Stimulated activated CD8-positive, alpha-beta memory T cell treated with anti-CD3 and anti-CD28 coated beads, Interleukin-15, amount 100 ng/mL, for 48 hours (primary cell): ENCODE results near the gene RCOR1.

Experiments used
- DNase-seq, 2 donors: peaks; one replicate each; pipeline ENCODE4 v3.0.0-alpha.2; 2020; ENCODE audit warnings: low read depth in 2 of 2

RCOR1 gene

DNA sequence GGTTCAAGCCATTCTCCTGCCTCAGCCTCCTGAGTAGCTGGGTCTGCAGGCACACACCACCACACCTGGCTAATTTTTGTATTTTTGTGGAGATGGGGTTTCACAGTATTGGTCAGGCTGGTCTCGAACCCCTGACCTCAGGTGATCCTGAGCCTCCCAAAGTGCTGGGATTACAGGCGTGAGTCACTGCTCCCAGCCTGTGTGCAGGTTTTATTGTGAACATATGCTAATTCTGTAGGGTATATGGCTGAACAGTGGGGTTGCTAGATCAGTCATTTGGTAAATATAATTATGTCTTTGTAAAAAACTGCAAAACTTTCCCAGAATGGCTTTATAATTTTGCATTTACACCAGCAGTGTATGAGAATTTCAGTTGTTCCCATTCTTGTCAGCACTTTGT lies 85.9 kb downstream of the RCOR1 start:
- DNase-seq, result no peak

DNA sequence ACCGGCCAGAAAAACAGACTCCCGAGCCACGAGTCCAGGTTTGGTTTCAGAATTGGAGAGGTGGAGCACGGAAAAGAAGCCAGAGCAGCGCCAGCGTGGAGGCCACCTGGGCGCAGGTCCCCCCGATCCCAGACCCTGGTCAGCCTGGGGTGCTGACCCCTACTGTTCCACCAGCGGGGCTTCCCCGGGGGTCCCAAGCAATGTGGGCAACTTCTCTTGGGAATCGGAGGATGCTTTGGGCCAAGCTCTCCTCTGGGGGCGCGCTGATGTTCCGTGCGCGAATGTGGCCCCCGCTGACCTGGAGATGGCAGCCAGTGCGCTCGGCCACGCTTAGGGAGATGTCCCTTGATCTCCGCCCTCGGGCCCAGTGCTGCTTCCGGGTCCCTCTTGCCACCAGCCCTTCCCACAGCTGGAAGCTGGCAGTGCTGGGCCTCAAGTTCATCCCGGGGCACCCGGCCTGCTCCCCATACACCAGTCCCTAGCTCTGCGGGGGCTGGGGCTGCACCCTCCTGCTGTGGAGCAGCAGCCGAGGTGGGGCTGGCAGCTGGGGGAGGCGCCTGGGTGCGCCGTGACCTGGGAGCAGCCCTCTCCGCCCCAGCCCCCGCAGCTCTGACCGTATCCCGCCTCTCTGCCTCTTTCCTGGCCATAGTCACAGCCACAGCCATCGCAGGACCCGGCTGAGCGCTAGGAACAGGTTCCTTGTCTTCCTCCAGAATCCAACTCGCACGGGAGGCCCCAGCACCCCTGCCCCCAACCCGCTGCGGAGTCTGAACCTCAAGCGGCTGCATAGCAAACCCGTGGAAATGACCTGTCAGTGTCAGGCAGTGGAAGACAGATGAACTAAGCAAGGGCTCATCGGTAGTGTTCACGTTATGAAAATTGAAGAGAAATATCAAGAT lies 91.2 kb downstream of the RCOR1 start:
- DNase-seq, result no peak

DNA sequence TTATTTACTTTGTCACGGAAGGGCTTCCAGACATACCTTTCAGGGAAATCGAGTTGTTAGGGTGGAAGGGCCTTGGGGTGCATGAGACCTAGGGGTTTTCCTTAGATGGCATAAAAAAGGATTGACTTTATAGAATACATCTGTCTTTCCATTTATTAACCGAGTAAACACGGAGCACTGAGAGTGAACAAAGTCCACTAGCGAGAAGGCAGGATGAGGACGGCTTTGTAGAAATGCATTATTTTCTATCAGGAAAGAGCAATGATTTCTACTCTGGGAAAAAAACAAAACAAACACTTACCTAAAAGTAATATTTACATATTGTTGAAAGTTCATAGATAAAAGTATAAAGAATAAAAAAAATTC lies 91.8 kb downstream of the RCOR1 start:
- DNase-seq, result no peak

DNA sequence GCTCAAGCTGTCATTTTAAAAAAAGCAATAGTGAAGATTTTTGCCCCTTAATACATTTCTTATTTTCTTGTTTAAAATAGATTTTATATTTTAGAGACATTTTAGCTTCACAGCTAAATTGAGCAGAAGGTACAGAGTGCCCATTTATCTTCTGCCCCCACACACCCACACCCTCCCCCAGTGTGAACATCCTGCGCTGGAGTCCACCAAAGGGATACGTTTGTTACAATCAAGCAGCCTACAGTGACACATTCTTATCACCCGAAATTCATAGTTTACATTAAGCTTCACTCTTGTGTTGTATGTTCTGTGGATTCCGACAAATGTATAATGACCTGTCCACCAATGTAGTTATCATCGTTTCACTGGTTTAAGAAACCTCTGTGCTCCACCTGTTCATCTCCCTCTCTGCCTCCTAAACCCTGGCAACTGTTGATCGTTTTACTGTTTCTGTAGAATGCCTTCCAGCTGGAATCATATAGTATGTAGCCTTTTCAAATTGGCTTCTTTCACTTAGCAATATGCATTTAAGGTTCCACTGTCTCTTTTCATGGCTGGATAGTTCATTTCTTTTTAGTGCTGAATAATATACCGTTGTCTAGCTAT lies 93.8 kb downstream of the RCOR1 start:
- DNase-seq, result no peak

DNA sequence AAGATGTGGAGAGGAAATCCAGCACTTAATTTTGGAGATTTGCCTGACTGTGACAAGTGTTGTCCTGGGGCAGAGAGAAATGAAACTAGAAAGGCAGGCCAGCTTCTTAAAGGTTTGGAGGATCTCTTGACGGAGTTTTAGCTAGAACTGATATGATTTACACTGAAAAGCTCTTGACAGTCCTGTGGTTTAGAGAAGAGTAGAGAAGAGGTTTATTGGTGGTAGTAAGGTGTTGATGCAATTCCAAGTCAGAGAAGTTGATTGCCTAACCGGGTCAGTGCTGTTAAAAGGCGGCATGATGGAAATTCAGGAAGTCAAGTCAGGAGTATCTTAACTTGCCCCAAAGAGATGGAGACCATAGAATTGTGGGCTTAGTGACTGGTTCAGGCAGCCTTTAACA lies 95.8 kb downstream of the RCOR1 start:
- no peak for DNase-seq

DNA sequence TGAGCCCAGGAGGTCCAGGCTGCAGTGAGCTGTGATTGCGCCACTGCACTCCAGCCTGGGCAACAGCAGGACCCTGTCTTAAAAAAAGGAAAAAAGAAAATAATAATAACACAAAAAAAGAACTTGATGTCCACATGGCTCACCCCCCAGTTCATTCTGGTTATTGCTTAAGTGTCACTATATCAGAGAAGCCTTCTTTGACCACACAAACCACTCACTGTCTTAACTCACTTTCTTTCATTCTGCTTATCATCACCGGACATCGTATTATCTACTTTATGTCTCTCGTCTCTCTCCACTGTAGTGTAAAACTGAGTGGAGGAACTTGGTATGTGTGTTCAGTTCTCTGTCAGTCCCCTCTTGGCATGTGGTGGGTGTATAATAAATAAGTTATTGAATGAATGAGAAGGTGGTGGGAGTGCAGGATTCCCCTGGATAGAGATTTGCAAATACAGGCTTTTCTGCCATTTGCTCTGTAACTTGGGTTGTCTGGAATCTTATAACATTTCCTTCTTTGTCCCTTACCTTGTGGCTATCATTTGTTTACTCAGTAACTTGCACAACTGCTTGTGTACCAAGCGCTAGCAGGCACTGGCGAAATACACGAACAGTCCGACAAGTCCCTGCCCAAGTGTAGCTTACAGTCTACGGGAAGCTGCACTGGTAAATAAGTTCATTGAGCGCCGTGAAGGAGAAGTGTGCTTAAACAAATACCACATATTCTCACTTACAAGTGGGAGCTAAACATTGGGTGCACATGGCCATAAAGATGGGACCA lies 98.2 kb downstream of the RCOR1 start:
- no peak for DNase-seq

DNA sequence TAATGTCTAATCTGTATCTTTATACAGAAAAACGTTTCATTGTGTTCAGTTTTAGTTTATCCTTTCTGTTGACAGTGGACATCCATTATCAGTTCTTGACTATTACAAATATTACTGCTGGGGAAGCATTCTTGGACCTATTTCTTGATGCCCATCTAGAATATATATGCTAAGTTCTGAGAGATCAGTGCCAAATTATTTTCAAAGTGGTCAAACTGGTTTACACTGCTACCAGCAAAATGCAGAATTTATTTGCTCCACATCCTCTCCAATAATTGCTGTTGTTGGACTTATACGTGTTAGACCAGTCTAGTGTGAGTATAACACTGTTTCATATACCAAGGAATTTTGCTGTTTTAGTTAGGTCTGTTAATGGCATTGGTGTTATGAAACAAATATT lies 99.3 kb downstream of the RCOR1 start:
- no peak for DNase-seq

DNA sequence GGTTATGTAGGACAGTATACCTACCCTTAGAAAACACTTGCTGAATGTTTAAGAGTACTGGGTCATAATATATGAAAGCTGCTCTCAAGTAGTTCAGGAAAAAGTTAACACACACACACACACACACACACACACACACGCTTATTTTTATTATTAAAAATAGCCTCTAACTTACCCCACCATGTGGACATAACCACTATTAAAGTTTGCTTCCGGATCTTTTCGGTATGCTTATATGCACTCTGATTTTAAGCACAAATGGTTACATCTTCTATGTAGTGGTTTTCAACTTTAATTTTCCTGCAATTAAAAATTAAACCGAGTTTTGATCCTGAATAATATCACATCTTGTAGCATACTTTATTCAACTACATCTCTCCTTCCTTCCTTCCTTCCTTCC lies 99.9 kb downstream of the RCOR1 start:
- DNase-seq, result no peak

DNA sequence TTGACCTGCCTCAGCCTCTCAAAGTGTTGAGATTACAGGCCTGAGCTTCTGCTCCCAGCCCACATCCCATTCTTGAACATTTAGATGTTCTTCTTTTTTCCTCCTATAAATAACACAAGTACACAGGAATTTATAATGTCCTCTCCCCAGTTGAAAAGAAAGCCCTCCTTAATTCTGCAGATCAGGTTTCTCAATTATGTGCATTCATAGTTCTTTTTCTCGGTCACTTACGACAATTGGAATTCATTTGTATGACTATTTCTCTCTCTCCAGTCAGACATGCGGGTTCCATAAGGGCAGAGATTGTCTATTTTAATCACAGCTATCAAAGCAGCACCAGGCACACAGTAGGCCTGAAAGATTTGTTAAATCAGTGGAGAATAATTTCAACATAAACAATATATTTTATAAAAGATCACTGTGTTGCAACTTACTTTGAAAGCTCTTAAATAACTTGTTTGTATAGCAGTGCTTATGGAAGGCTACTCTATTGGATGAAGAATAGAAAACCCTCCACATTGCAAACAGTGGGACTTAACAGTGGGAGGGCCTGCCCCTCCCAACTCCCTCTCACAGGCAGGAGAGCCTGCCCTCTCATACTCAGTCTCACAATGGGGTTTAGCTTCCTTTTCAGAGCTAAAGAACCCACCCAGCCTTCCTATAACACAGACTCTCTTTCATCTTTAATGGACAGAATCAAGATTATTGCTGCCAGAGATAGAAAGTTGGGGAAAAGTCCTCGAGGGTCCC lies 100.7 kb downstream of the RCOR1 start:
- no peak for DNase-seq

DNA sequence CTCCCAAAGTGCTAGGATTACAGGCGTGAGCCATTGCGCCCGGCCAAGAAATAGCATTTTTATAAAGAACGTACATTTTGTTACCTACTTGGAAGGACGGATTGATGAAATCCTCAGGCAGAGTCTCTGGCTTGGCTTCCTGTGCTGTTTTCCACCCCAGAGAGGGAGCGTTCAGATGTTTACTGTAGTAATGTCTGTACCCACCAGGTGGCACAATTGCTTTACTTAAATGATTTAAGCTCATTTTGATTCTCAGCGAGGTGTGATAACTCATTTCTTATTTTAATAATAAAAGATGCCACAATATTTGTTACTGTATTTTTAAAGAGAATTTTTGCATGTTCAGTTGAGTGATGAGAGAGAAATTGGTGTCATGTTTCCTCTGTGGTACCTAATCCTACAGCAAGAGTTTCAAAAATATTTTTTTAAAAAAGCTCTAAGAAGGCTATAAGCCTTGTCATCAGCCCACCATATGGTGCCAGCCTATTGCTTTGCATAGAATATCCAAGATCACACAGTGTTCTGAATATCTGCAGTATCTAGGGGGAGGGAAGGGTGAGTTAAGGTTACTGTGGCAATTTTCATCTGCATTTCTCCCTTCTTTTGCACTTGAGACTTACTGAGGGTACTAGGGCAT lies 102.2 kb downstream of the RCOR1 start:
- DNase-seq, result peak in 1 of 2 donors; percentile 16

DNA sequence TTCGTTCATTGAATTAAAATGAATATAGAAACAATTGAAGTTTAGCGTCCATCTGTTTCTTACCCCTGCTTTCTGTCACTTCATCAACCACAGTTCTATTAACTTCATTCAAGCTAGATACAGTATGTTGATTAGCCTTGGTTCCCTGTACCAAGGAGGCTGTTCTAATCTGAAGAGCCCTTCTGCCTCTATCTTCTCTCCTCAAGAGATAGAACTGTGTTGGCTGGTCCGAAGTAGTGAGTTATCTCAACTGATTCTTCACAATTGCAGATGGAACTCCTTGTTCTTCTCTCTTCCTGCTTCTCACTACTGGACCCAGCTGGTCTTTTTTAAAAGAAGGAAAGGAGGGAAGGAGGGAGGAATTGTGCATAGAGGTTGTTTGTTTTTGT lies 102.7 kb downstream of the RCOR1 start:
- no peak for DNase-seq

DNA sequence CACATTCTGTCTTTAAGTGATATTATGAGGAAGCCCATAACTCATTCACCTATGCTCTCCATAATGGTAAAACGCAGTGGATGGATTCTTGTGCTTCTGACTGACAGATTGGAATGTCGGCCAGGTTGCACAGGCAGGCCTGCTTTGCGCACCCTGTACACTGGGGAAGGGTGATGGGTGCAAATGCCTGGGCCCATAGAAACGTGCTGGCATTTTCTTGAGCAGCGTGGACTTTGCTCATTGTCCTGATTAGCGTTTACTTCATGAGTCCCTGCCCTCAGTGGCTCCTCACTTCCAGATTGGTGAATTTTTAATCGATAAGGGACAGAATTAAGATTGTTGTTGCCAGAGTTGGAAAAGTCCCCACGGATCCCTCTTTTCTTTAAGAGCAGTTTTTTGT lies 103.9 kb downstream of the RCOR1 start:
- no peak for DNase-seq

DNA sequence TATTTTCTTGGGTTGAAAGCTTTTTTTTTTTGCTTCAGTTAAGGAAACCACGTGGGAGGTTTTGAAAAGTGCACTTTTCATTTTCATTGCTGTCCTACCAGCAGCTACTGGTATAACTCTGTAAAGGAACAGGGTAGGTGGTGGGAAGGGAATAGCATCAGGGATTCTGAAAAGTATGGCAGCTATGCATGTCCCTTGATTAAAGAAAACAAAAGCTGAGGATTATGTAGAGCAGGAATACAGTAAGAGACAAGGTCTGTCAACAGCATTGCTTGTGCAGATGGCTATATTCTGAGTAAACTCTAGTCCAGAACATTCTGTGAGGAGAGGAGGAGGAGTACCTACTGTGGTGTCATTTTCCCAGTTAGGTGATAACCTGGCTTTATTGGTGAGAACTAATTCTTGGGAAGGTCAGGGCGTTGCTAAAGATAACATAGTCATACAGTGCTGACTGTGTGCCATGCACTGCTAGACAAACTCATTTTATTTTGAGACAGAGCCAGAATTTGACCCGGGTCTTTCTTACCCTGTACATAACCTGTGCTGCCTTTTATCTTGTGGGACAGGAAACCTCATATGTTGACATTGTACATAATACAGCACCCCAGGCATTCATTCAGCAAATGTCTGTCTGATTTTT lies 104.5 kb downstream of the RCOR1 start:
- DNase-seq, result no peak

DNA sequence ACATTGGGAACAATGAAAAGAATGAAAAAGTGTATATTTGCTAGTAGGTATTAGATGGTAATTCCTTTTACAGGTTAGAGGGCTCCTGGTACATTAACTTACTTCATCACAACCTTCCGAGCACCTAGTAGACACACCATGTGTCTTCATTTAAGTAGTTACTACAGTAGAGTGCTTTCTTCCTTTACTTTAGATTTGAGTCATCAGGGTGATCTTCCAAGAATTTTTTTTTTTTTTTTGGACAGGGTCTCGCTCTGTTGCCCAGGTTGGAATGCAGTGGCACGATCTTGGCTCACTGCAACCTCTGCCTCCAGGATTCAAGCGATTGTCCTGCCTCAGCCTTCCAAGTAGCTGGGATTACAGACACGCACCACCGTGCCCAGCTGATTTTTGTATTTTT lies 105.1 kb downstream of the RCOR1 start:
- no peak for DNase-seq

DNA sequence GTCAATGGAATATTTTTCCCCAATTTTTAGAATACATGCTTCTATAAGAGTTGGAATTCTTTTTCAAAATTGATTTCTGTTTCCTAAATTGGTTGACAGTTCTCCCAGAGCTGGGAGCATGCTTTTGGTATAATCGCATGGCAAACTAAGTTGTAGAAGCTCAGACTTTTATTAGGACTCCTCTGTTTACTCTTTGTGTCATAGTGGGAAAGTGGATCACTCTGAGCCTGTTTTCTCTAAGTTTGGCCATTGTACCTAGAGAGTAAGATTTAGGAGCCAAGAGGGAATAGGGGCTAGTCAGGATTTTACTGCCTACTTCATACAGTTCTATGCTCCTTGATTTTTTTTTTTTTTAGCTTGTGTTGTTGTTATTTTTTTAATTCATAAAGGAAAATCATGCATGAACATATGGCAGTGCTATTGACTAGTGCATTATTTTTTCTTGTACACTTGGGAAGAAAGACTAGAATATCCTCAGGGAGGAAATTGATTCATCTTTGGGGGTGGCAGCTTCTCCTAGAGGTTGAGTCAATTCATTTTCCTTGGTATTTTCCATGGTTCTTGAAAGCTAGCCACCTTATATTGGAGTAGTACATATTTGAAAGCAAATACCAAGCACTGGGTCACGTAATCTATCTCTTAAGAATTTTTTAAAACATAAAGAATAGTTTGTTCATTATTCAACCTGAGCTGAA lies 107.1 kb downstream of the RCOR1 start:
- DNase-seq, result no peak

DNA sequence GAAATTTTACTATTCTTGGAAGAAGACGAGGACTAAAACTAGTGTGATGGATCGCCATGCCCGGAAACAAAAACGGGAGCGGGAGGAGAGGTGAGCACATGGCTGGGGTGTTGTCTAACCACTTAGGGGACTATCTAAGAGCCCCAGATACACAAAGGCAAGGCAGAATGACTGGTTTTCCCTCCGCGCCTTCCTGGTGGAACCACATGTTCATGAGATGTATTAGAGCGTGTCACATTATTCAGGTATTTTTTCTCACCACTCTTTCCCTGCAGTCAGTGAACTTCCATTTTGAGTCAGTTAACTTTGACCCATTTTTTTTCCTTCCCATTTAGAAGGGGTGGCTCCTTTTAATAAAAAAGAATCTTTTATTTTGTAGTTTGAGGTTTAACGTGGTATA lies 116.0 kb downstream of the RCOR1 start:
- no peak for DNase-seq

DNA sequence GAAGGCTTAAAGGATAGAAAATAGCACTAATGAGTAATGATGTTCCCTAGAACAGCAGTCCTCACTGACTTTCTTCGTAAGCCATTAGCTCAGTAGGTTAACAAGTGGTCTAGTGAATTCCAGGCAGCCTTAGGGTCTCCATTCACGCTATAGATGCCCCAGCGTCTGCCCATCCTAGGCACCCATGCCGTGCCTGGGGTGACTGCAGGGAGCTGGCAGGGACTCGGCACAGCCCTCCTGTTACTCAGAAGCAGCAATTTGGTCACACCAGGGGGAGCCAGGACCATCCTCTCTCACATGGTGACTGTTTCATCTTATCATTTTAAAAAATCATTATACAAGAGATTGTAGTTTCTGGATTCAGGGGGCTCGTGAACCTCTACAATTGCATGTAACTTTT lies 118.8 kb downstream of the RCOR1 start:
- DNase-seq, result no peak

DNA sequence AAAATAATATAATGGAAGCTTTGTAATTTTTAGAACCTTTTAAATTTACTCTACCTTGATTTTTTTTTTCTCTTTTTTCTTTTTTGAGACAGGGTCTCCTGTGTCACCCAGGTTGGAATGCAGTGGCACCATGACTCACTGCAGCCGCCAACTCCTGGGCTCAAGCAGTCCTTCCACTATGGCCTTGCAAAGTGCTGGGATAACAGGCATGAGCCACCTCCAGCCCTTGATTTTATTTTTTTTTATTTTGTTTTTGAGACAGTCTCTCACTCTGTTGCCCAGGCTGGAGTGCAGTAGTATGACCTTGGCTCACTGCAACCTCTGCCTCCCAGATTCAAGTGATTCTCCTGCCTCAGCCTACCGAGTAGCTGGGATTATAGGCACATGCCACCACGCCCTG lies 119.5 kb downstream of the RCOR1 start:
- no peak for DNase-seq

DNA sequence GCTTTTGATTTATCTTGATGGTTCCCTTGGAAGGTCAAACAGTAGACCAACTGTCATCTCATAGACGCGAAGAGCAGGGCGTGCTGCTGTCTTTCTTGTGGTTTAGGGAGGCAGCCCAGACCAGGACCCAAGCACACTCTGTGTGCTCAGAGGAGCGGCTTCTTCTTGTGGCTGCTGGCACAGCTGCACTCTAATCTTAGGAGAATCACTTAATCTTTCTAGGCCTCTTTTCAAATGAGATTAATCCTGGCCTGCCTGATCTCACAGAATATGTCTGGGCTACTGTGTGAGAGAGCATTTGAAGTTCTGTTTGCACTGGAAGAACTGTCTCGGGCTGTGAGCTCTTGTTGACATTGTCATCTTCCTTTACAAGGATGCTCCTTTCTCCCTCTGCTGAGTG lies 124.8 kb downstream of the RCOR1 start:
- DNase-seq, result no peak

DNA sequence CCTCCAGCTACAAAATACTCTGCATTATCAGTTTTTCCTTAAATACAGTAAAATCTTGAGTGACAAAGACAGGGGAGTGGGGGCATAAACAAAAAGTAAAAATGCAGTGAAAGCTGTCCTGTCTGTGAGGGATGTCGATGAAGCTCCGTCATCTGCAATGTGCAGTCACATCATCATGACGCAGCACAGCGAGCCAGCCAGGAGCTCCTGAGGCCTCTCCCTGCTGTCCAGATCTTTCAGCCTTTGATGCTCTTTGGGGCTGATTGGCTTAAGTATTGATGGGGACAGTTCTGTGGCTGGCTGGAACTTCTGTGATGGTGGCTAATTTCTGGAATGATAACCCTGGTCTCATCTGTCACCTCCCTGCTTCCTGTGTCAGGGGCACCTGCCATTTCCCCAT lies 130.2 kb downstream of the RCOR1 start:
- no peak for DNase-seq

DNA sequence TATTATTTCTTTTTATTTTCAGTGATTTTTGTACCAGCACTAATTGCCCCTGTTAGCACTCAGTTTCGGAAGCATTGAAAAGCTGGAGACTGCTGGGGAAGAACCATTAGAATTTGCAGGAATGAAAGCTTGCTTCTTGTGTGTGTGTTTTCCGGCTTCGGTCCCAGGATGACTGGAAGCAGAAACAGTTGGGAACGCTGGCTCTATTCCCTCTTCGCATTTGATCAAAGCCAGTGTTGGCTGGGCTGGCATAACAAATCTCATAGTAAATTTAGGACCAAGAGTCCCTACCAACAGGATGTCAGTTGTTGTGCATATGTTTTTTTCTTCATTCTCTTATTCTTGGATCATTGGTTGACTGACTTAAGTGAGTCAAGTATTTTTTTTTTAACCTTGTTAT lies 131.2 kb downstream of the RCOR1 start:
- DNase-seq, result no peak
